ENCODE measurements around the gene FILIP1.
A peak's percentile ranks its signal among the peaks of the same experiment; 100 is the strongest.

Gene FILIP1

DNA sequence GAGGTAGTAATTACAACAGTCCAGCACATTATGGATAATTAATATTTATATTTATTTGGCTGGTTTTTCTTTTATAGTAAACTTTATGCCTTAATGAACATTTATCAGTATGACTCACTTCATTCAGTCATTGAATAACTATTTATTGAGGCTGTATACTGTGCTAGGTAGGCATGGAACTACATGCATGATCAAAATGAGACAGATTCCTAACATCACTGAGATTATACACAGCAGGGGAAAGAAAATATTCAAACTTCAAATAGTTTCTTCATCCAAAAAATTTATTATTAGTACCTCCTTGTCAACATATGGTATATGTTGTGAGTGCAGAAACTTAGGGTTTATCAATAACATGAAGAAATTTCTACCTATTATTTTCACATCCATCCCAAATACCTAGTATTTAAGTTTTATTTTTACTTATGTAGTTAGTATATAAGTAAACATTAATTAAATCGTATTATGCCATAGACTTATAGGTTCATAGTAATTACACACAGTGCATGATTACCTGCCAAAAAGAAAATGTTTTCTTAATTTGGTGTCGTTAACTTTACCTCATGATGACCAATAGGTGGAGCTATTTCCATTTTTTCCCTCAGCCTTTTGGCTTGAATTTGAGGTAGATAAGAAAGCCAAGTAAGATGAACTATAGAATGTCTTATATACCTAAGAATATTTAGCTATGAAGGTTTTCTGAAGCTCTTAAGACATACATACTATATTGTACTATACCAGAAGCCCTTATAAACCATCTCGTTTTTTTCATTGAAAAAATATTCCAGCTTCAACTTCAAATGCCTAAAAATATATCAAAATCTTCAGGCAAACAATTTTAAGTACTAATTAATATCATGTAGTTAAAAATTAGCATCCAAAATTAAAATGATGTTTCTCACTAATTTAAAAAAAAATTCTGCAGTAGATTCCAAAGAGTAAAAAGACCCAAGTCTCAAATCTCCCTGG is 196.5 kb downstream of the FILIP1 start:
- TF ChIP-seq, protein P1, sequence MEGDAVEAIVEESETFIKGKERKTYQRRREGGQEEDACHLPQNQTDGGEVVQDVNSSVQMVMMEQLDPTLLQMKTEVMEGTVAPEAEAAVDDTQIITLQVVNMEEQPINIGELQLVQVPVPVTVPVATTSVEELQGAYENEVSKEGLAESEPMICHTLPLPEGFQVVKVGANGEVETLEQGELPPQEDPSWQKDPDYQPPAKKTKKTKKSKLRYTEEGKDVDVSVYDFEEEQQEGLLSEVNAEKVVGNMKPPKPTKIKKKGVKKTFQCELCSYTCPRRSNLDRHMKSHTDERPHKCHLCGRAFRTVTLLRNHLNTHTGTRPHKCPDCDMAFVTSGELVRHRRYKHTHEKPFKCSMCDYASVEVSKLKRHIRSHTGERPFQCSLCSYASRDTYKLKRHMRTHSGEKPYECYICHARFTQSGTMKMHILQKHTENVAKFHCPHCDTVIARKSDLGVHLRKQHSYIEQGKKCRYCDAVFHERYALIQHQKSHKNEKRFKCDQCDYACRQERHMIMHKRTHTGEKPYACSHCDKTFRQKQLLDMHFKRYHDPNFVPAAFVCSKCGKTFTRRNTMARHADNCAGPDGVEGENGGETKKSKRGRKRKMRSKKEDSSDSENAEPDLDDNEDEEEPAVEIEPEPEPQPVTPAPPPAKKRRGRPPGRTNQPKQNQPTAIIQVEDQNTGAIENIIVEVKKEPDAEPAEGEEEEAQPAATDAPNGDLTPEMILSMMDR (IDR thresholded peaks at IDR 0.05; ENCODE audit: low read depth, low read length) = peak; percentile 14; the same call in 1 of the 2 replicates
- H3K4me3 ChIP-seq (ENCODE audit: low read depth, low read length) = no peak overlapping the region

DNA sequence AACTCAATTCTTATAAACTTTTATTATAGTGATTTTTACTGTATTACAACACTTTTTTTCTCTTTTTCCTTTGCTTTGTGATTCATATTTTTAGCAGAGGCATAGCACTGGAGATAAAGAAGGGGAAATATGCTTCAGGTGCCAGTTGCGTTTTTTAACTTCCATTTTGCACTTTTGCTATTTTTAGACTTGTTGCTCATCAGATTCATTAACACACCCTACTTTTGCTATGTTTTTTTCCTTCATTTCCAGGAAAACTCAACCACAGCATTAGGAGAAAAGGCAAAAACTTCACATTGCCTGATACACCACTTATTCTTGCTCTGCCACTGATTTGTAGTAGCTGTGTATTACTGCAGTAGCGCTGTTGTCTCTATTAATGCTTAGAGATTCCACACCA is 201.0 kb downstream of the FILIP1 start:
- no peak overlapping the region for H3K4me3 ChIP-seq (ENCODE audit: low read depth, low read length)
- TF ChIP-seq, protein P1 (IDR thresholded peaks at IDR 0.05; ENCODE audit: low read depth, low read length) = no peak

DNA sequence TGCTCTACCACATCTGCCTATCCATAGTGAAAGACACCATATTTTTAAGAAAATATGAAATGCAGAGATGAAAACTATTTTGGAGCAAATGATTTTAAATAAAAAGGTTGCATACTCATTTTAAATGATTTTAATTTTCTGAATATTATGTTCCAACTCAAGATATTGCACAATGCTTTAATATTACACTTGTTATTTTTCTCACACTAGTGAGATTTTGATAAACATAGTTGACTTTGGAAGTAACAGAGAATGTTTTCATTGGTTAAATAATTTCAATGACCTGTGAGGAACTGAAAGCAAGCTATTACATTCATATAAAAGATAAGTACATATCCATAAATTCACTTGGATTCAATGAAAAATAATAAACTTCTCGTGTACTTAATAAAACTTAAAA is 201.9 kb downstream of the FILIP1 start:
- no peak overlapping the region for H3K4me3 ChIP-seq (ENCODE audit: low read depth, low read length)
- TF ChIP-seq, protein P1 (IDR thresholded peaks at IDR 0.05; ENCODE audit: low read depth, low read length) = no peak

DNA sequence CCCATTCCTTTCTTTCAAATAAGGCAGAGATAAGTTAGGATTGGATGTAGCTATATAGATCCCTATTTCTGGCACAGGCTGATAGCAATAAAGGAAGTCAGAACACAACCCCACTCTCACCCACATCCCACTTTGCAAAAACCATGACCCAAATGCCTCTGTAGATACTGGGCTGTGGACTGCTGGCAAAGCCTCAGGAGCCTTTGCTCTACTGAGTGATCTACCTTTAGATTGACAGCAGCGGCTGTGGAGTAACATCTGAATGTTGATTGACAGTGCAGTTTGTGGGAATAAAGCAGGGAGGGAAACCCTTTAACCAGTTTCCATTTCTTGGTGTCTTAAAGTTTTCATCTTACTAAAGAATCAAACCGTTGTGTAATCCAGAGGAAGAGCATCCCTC is 202.3 kb downstream of the FILIP1 start:
- H3K4me3 ChIP-seq (ENCODE audit: low read depth, low read length) = no peak overlapping the region
- TF ChIP-seq, protein P1 (IDR thresholded peaks at IDR 0.05; ENCODE audit: low read depth, low read length) = no peak

DNA sequence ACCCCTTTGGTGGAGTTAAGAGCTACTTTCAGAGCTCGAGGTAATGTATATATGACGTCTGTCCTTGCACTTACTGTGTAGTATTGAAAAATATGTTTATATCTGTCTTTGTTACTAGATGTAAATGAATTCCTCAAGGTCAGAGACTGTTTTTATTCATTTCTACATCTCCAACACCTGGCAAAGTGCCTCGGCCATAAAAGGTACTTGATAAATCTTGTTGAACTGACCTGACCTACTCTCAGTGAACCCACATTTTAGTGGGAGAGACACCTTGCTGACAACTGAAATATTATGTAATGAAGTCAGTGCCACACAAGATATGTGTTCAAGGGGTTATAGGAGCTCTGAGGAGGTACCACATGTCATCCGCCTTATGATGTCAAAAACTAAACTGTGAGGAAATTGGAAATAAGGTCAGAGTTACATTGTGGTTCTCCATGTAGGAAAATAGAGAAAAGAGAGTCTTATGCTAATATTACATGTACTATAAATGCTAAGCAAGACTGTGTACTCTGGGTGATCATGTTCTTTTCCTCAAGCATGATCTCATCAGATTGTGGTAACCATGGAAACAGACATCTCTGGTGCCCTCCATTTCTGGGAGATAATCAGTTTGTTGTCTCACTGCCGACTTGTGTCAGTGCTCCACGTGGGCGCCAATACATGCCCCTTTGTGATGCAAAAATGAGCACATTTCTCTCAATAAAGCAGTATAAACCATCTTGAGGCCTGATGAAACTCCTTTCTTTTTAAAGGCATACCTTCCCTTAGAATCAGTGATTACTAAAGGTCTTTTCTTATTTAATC is 203.3 kb downstream of the FILIP1 start:
- TF ChIP-seq, protein P1 (IDR thresholded peaks at IDR 0.05; ENCODE audit: low read depth, low read length) = no peak

DNA sequence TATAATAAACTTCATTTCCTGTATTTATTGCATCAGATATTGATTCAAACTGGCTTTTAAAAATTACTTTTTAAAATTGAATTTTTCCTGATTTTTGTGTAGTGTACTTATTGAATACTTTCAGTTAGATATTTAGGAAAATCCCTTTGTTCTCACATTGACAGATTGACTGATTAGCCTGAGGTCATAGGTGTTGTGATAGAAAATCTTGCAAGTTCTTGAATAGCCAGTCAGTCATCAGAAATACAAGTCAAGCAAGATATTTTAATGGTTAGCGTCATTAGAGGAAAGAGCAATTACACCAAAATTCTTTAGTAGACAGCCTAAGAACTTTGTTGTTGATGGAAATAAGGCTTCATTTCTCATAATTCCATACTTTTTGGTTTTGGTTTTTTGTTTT is 205.6 kb downstream of the FILIP1 start:
- no peak overlapping the region for H3K4me3 ChIP-seq (ENCODE audit: low read depth, low read length)
- TF ChIP-seq, protein P1 (IDR thresholded peaks at IDR 0.05; ENCODE audit: low read depth, low read length) = no peak

More for the DNA sequence above, 203.3 kb downstream of the FILIP1 start:
- H3K4me3 ChIP-seq (ENCODE audit: low read depth, low read length) = no peak overlapping the region
